Fibroblast of lung (primary cell): ENCODE measurements around the gene CDC20B. TPM values are rescaled to one million over a fixed set of nuclear protein-coding genes. Genes with fewer than 3 reads are reported as not detected.

Source experiments
- DNase-seq, 2 donors: peaks; one replicate each; pipeline versions ENCODE4 v3.0.0 to v3.0.0-alpha.2; 2010; ENCODE audit warnings: low read depth in 2 of 2
- H2AFZ ChIP-seq: 2 replicates; pipeline ENCODE4 v1.5.1; 2012; ENCODE audit warnings: low read length, control low read depth, inconsistent platforms
- H3K27ac ChIP-seq: 2 replicates; pipeline ENCODE4 v1.5.1; 2011; ENCODE audit warnings: low read length, control low read depth; ENCODE audit not compliant: insufficient read depth
- H3K27me3 ChIP-seq: 2 replicates; pipeline ENCODE4 v1.5.1; 2011; ENCODE audit warnings: mild to moderate bottlenecking, low read length; ENCODE audit not compliant: control insufficient read depth, insufficient read depth
- H3K36me3 ChIP-seq: 2 replicates; pipeline ENCODE4 v1.5.1; 2011; ENCODE audit warnings: low read length; ENCODE audit not compliant: control insufficient read depth, insufficient read depth
- H3K4me1 ChIP-seq: 2 replicates; pipeline ENCODE4 v1.5.1; 2011; ENCODE audit warnings: low read length; ENCODE audit not compliant: control insufficient read depth, insufficient read depth; ENCODE audit errors: extremely low read depth
- H3K4me2 ChIP-seq: 2 replicates; pipeline ENCODE4 v1.5.1; 2011; ENCODE audit warnings: low read length, control low read depth; ENCODE audit not compliant: insufficient read depth; ENCODE audit errors: extremely low read depth
- H3K4me3 ChIP-seq, 4 experiments: fragments of 200-600 bp in 1 of 4; sonication (generic) in 1 of 4; replicated peaks in 1 of 4; 2 replicates each; pipeline ENCODE4 v1.5.1; 2011 to 2016; ENCODE audit warnings: low read length in 4 of 4, low read depth in 3 of 4, mild to moderate bottlenecking in 3 of 4, control low read depth in 2 of 4, inconsistent platforms in 1 of 4, mixed read lengths in 1 of 4; ENCODE audit not compliant: insufficient read depth in 1 of 4; ENCODE audit errors: control extremely low read depth in 1 of 4
- H3K79me2 ChIP-seq: 2 replicates; pipeline ENCODE4 v1.5.1; 2012; ENCODE audit warnings: mild to moderate bottlenecking, low read length, inconsistent platforms; ENCODE audit not compliant: control insufficient read depth, insufficient read depth
- H3K9ac ChIP-seq: 2 replicates; pipeline ENCODE4 v1.5.1; 2011; ENCODE audit warnings: mild to moderate bottlenecking, low read length, control low read depth; ENCODE audit not compliant: insufficient read depth
- H3K9me3 ChIP-seq: 2 replicates; pipeline ENCODE4 v1.5.1; 2012; ENCODE audit warnings: low read depth, low read length; ENCODE audit not compliant: control insufficient read depth, insufficient read depth
- H4K20me1 ChIP-seq: 2 replicates; pipeline ENCODE4 v1.5.1; 2011; ENCODE audit warnings: low read length; ENCODE audit not compliant: control insufficient read depth, insufficient read depth; ENCODE audit errors: extremely low read depth
- EZH2 ChIP-seq: IDR thresholded peaks from 2 replicates; pipeline ENCODE4 v1.5.1; 2012; ENCODE audit warnings: low read length, control low read depth, mild to moderate bottlenecking; ENCODE audit errors: missing control alignments
- polyA plus RNA-seq, 2 donors: library from polyadenylated mRNA; depleted of rRNA in 1 of 2; stranded (reverse) in 1 of 2; unstranded in 1 of 2; fragments of >200 nt; gene quantifications; 2 replicates each; pipeline ENCODE4 v1.2.1, GENCODE V29; 2011 to 2012; ENCODE audit warnings: missing spikeins in 1 of 2
- total RNA-seq: library from RNA; depleted of rRNA; stranded (reverse); fragments of >200 nt; gene quantifications from 2 replicates; pipeline ENCODE4 v1.2.1, GENCODE V29; 2014
- TF ChIP-seq, protein P1 (sequence below), 2 donors: IDR thresholded peaks in 1 of 2; conservative IDR thresholded peaks in 1 of 2; 1 replicate in 1 of 2; 2 replicates in 1 of 2; pipeline ENCODE4 v1.5.1; 2011 to 2012; ENCODE audit warnings: low read length in 2 of 2, control low read depth in 1 of 2, inconsistent platforms in 1 of 2, low read depth in 1 of 2, mild to moderate bottlenecking in 1 of 2

CDC20B gene
- total and polyA plus RNA-seq, 2 donors (not counting 1 experiment from before 2014, with no cell fraction given): under 0.01 TPM; not detected in 1

DNA sequence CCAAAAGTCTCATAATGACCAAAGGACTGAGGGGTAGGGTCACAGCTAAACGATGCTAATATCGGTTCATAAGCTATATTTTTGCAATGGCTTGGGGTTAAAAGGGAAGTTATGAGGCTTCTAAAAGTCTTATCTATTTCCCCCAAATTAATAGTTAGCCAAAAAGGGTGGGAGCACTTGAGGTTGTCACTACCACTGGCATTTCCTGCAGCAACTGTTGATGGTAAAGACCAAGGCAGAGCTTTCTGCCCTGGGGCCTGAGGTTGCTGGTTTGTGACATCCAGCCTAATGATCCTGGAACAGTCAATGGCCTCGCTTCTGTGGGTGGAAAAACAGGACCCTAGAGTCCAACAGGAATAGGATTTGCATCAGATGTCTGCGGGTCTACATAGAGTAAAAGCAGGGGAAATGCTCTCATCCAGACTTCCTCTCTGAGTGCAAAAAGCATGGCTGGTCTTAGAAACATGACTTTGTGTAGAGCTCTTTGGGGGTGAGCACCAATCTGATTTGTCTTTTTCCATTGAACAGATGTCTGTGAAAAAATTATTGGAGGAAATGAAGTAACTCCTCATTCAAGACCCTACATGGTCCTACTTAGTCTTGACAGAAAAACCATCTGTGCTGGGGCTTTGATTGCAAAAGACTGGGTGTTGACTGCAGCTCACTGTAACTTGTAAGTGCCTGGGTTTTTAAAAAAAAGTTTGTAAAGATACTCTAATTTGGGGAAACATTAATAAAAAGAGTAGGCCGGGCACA is 67.9 kb downstream of the CDC20B start:
- Histone ChIP-seq H4K20me1 (no peaks in the 10 kb centered on the region), H3K4me3 (no peak overlapping the region), H3K27ac (no peak overlapping the region), H3K4me1 (no peaks in the 10 kb centered on the region), H3K4me2 (no peak overlapping the region), H2AFZ (no peak overlapping the region), H3K79me2 (no peaks in the 10 kb centered on the region), H3K27me3 (no peaks in the 10 kb centered on the region), H3K36me3 (no peaks in the 10 kb centered on the region), H3K9ac (no peak overlapping the region), H3K9me3 (no peaks in the 10 kb centered on the region)
- DNase-seq: no peak
- TF ChIP-seq EZH2: no peak
- TF ChIP-seq, protein P1, sequence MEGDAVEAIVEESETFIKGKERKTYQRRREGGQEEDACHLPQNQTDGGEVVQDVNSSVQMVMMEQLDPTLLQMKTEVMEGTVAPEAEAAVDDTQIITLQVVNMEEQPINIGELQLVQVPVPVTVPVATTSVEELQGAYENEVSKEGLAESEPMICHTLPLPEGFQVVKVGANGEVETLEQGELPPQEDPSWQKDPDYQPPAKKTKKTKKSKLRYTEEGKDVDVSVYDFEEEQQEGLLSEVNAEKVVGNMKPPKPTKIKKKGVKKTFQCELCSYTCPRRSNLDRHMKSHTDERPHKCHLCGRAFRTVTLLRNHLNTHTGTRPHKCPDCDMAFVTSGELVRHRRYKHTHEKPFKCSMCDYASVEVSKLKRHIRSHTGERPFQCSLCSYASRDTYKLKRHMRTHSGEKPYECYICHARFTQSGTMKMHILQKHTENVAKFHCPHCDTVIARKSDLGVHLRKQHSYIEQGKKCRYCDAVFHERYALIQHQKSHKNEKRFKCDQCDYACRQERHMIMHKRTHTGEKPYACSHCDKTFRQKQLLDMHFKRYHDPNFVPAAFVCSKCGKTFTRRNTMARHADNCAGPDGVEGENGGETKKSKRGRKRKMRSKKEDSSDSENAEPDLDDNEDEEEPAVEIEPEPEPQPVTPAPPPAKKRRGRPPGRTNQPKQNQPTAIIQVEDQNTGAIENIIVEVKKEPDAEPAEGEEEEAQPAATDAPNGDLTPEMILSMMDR (conservative IDR thresholded peaks at IDR 0.05 in 1 of 2, IDR thresholded peaks at IDR 0.05 in 1 of 2; ENCODE audit: low read depth in 1 of 2, low read length in 2 of 2): no peak

DNA sequence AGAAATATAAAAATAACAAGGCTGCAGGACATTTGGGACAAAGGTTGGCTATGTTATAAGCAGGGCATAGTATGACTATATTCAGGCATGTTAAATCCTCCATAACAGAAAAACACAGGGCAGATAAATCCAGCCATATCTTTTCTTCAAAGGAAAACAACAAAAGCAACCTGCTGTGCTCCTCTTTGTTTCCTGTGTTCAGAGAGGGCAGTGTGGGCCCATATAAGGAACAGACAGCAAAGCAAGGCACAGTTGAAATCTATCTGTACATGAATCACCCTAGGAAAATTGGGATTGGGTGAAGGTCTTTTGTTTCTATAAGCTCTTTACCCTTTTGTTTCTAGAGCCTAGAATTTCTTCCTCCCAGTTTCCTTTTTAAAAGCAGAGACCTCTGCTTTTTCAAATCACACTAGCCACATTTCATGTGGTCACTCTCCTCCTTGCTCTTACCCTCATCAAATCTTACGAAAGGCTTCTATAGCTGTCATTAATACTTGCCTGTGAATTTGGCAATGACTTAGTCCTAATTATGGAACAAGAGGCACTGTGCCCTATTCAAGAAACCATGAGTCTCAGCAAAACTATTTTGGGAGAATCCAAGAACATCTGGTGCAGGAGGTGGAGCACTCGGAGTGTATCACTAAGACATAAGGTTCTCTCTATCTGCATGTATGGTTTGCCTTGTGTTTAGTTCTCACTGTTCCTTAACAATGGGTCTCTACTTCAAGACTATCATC is 68.8 kb downstream of the CDC20B start:
- no peak for TF ChIP-seq EZH2
- Histone ChIP-seq H3K9ac (no peak overlapping the region), H3K27me3 (no peaks in the 10 kb centered on the region), H2AFZ (no peak overlapping the region), H3K36me3 (no peaks in the 10 kb centered on the region), H3K4me1 (no peaks in the 10 kb centered on the region), H3K79me2 (no peaks in the 10 kb centered on the region), H4K20me1 (no peaks in the 10 kb centered on the region), H3K4me2 (no peak overlapping the region), H3K4me3 (no peak overlapping the region), H3K27ac (no peak overlapping the region), H3K9me3 (no peaks in the 10 kb centered on the region)
- DNase-seq: no peak

DNA sequence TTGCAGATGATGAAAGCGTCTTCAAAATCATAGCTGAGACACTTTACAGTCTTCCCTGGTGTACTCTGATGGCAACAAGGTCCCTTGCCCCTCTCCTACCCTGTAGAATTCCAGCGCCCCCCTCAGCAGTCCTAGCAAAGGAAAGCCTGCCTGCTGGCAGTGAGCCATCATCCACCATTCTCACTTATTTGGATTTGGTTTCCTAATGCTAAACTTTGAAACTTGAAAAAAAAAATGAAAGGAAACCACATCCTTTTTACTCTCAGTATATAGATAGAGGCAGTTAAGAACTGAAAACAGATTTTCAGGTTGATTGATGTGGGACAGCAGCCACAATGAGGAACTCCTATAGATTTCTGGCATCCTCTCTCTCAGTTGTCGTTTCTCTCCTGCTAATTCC is 70.6 kb downstream of the CDC20B start, which contains the start of gene GZMA:
Gene GZMA (plus strand): TSS at position 299 of the 400 bp plus-strand sequence. CDS start 37 bp downstream, at position 336.
- Histone ChIP-seq H3K9ac (no peak within 1 kb of the TSS), H2AFZ (no peak within 1 kb of the TSS), H3K9me3 (no peaks in the 10 kb centered on the region), H3K27ac (no peak within 1 kb of the TSS), H4K20me1 (no peaks in the 10 kb centered on the region), H3K4me1 (no peaks in the 10 kb centered on the region), H3K4me3 (no peak within 1 kb of the TSS), H3K4me2 (no peak within 1 kb of the TSS), H3K27me3 (no peaks in the 10 kb centered on the region), H3K36me3 (no peaks in the 10 kb centered on the region), H3K79me2 (no peaks in the 10 kb centered on the region)
- DNase-seq: no peak
- TF ChIP-seq EZH2: no peak
- TF ChIP-seq, protein P1 (conservative IDR thresholded peaks at IDR 0.05 in 1 of 2, IDR thresholded peaks at IDR 0.05 in 1 of 2; ENCODE audit: low read depth in 1 of 2, low read length in 2 of 2): no peak
